OCI-LY7 (cell line): ENCODE results near the gene RXRA.

ENCODE experiments used
- CTCF ChIP-seq: fragments of 200-600 bp; sonication (generic); conservative IDR thresholded peaks from 2 replicates; pipeline ENCODE4 v1.5.1; 2014; ENCODE audit warnings: mild to moderate bottlenecking, antibody characterized with exemption, low read length, moderate library complexity, mixed read lengths
- EZH2phosphoT487 ChIP-seq: fragments of 200-600 bp; sonication (generic); IDR thresholded peaks from 2 replicates; pipeline ENCODE4 v1.6.1; 2018; ENCODE audit warnings: low read depth, borderline replicate concordance, mild to moderate bottlenecking, mixed run types, antibody characterized with exemption, low read length, moderate library complexity, mixed read lengths

- TF ChIP-seq CTCF, result no peak
- TF ChIP-seq EZH2phosphoT487, result no peak
These were observed 155.5 kb downstream of the RXRA start for GRCh38 chr9:134481762-134482161.
